Umbilical cord (tissue), 2 donors: ENCODE results near the gene CMTM2. TPM values are rescaled to one million over a fixed set of nuclear protein-coding genes. Genes with fewer than 3 reads are reported as not detected.
"Not testable (repeated sequence)": the region's sequence is repeated elsewhere in the genome, so short reads cannot be mapped to it uniquely, and the experiment has no call there.

Source experiments
- DNase-seq: peaks from one replicate; pipeline ENCODE4 v3.0.0-alpha.2; 2015; ENCODE audit warnings: low spot score
- total RNA-seq: library from RNA; depleted of rRNA; stranded (reverse); fragments of >200 nt; gene quantifications from one replicate; pipeline ENCODE4 v1.2.3, GENCODE V29; 2014; ENCODE audit warnings: low replicate concordance; ENCODE audit not compliant: insufficient read depth

CMTM2 gene
- total RNA-seq, 1 donor from 2014 or later, result not detected

DNA sequence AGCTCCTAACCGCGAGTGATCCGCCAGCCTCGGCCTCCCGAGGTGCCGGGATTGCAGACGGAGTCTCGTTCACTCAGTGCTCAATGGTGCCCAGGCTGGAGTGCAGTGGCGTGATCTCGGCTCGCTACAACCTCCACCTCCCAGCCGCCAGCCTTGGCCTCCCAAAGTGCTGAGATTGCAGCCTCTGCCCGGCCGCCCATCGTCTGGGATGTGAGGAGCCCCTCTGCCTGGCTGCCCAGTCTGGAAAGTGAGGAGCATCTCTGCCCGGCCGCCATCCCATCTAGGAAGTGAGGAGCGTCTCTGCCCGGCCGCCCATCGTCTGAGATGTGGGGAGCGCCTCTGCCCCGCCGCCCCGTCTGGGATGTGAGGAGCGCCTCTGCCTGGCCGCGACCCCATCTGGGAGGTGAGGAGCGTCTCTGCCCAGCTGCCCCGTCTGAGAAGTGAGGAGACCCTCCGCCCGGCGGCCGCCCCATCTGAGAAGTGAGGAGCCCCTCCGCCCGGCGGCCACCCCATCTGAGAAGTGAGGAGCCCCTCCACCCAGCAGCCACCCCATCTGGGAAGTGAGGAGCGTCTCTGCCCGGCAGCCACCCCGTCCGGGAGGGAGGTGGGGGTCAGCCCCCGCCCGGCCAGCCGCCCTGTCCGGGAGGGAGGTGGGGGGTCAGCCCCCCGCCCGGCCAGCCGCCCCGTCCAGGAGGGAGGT, 51.4 kb downstream of the CMTM2 start:
- DNase-seq, result not testable (repeated sequence)

DNA sequence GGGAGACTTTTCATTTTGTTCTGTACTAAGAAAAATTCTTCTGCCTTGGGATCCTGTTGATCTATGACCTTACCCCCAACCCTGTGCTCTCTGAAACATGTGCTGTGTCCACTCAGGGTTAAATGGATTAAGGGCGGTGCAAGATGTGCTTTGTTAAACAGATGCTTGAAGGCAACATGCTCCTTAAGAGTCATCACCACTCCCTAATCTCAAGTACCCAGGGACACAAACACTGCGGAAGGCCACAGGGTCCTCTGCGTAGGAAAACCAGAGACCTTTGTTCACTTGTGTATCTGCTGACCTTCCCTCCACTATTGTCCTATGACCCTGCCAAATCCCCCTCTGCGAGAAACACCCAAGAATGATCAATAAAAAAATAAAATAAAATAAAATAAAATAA, 52.3 kb downstream of the CMTM2 start:
- not testable (repeated sequence) for DNase-seq

GRCh38 chr16:66634527-66635196, 55.4 kb downstream of the CMTM2 start:
- no peak for DNase-seq

DNA sequence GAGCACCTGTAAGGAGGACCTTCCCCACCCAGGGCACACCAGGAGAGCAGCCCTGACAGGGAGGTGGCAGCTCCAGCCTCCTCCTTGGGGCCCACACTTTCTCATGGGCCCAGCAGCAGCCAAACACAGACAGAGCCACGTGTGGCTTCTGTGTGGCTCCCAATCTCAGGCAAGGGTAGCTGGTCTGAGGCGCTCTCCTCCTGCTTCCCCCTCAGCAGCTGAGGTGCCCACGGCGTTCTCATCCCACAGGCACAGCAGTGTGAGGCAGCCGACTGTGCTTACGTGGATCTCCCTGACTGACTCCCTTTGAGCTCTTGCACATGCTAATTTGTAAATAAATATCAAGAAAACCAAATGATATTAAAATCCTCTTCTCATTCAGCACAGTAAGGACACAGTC, 56.1 kb downstream of the CMTM2 start:
- DNase-seq, result no peak

DNA sequence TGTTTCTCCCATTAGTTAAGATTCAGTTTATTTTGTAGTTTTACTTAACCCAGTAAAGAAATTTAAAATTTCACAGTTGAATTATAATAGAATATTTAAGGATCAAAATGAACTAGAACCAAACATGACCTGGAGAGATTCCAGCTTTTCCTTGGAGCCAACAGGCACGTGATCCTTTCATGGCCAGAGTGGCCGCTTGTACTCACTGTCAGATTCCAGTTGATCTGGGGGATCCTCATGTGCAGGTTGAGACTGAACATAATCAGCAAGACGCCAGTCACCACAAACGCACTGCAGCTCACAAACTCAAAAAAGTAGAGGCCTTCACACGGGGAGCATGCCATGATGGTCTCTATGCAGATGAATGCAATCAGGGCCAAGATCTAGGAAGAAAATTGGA, 56.9 kb downstream of the CMTM2 start:
- no peak for DNase-seq

- no peak for DNase-seq
These were observed 58.5 kb downstream of the CMTM2 start for GRCh38 chr16:66637806-66638205.

Other genes with a start within 250 kb of the CMTM2 start
- gene CDH5, start 212.8 kb upstream of the CMTM2 start, total RNA-seq, result 12.5 TPM
- 22.1 TPM for gene BEAN1, start 152.2 kb upstream of the CMTM2 start, total RNA-seq
- 18.8 TPM for gene TK2, start 29.3 kb upstream of the CMTM2 start, total RNA-seq
- gene CKLF, start 26.9 kb upstream of the CMTM2 start, total RNA-seq, result 31.8 TPM
- 10.8 TPM for gene CMTM1, start 13.0 kb upstream of the CMTM2 start, total RNA-seq
- 41.9 TPM for gene CMTM3, start 25.2 kb downstream of the CMTM2 start, total RNA-seq
- gene CMTM4, start 117.3 kb downstream of the CMTM2 start, total RNA-seq, result 21.9 TPM
- 152 TPM for gene DYNC1LI2, start 172.1 kb downstream of the CMTM2 start, total RNA-seq
- 1.7 TPM for gene TERB1, start 222.1 kb downstream of the CMTM2 start, total RNA-seq